ENCODE measurements around the gene SIRT2. TPM values are rescaled to one million over a fixed set of nuclear protein-coding genes. Genes with fewer than 3 reads are reported as not detected.
A peak's percentile ranks its signal among the peaks of the same experiment; 100 is the strongest.

The SIRT2 gene
- total and polyA plus RNA-seq, 2 of the 13 experiments (the other 11 are each of a cell fraction or from before 2014, with no cell fraction given) = 22.3 to 26.1 TPM

DNA sequence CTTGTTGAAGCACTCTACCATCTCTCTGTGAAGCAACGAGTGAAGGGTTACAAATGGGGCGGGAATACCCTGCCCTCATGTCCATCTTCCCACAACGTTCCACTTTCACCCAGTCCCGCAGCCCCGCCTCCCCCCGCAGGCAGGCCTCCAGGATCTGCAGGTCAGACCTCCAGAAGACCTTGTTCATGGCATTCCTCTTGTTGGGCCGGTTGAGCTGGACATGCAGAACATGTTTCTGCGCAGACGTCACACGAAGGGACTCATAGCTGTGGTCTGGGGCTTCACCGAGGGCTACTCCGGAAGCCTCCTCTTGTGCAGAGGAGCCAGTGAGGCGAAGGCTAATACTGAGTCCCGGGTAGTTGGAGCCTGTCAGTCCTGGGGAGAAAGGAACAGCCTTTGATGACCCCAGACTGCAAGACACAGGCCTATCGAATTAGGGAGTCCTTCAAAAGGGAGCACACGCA lies 68.2 kb downstream of the SIRT2 start (continued):
- TF ChIP-seq, protein P1, sequence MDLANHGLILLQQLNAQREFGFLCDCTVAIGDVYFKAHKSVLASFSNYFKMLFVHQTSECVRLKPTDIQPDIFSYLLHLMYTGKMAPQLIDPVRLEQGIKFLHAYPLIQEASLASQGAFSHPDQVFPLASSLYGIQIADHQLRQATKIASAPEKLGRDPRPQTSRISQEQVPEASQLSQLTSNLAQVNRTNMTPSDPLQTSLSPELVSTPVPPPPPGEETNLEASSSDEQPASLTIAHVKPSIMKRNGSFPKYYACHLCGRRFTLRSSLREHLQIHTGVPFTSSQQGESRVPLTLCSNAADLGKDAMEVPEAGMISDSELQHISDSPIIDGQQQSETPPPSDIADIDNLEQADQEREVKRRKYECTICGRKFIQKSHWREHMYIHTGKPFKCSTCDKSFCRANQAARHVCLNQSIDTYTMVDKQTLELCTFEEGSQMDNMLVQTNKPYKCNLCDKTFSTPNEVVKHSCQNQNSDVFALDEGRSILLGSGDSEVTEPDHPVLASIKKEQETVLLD (CRISPR knock-in tag; IDR thresholded peaks at IDR 0.05; ENCODE audit: low read depth) = no peak
- TF ChIP-seq ZNF124 (CRISPR knock-in tag; IDR thresholded peaks at IDR 0.05) (no peak; the same call in 1 of the 2 replicates), ZFP36L2 (CRISPR knock-in tag; IDR thresholded peaks at IDR 0.05) (no peak), POGZ (CRISPR knock-in tag; IDR thresholded peaks at IDR 0.05) (no peak), HDAC6 (IDR thresholded peaks at IDR 0.05; ENCODE audit: low read depth, low read length) (no peak), ZNF562 (CRISPR knock-in tag; IDR thresholded peaks at IDR 0.05; ENCODE audit: borderline replicate concordance) (no peak), TRIM24 (CRISPR knock-in tag; IDR thresholded peaks at IDR 0.05) (no peak), ARID2 (CRISPR knock-in tag; IDR thresholded peaks at IDR 0.05; ENCODE audit: borderline replicate concordance) (no peak), ZNF703 (CRISPR knock-in tag; IDR thresholded peaks at IDR 0.05; ENCODE audit: borderline replicate concordance) (no peak; the same call in 1 of the 2 replicates), ZNF616 (CRISPR knock-in tag; IDR thresholded peaks at IDR 0.05; ENCODE audit: low read depth) (no peak), FOXP1 (IDR thresholded peaks at IDR 0.05) (no peak), FOXP1 (CRISPR knock-in tag; IDR thresholded peaks at IDR 0.05) (no peak)
- TF ChIP-seq, protein P2, sequence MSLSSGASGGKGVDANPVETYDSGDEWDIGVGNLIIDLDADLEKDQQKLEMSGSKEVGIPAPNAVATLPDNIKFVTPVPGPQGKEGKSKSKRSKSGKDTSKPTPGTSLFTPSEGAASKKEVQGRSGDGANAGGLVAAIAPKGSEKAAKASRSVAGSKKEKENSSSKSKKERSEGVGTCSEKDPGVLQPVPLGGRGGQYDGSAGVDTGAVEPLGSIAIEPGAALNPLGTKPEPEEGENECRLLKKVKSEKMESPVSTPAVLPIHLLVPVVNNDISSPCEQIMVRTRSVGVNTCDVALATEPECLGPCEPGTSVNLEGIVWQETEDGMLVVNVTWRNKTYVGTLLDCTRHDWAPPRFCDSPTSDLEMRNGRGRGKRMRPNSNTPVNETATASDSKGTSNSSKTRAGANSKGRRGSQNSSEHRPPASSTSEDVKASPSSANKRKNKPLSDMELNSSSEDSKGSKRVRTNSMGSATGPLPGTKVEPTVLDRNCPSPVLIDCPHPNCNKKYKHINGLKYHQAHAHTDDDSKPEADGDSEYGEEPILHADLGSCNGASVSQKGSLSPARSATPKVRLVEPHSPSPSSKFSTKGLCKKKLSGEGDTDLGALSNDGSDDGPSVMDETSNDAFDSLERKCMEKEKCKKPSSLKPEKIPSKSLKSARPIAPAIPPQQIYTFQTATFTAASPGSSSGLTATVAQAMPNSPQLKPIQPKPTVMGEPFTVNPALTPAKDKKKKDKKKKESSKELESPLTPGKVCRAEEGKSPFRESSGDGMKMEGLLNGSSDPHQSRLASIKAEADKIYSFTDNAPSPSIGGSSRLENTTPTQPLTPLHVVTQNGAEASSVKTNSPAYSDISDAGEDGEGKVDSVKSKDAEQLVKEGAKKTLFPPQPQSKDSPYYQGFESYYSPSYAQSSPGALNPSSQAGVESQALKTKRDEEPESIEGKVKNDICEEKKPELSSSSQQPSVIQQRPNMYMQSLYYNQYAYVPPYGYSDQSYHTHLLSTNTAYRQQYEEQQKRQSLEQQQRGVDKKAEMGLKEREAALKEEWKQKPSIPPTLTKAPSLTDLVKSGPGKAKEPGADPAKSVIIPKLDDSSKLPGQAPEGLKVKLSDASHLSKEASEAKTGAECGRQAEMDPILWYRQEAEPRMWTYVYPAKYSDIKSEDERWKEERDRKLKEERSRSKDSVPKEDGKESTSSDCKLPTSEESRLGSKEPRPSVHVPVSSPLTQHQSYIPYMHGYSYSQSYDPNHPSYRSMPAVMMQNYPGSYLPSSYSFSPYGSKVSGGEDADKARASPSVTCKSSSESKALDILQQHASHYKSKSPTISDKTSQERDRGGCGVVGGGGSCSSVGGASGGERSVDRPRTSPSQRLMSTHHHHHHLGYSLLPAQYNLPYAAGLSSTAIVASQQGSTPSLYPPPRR (CRISPR knock-in tag; IDR thresholded peaks at IDR 0.05; ENCODE audit: borderline replicate concordance) = peak; percentile 52; the same call in 1 of the 2 replicates
- TF ChIP-seq, protein P3, sequence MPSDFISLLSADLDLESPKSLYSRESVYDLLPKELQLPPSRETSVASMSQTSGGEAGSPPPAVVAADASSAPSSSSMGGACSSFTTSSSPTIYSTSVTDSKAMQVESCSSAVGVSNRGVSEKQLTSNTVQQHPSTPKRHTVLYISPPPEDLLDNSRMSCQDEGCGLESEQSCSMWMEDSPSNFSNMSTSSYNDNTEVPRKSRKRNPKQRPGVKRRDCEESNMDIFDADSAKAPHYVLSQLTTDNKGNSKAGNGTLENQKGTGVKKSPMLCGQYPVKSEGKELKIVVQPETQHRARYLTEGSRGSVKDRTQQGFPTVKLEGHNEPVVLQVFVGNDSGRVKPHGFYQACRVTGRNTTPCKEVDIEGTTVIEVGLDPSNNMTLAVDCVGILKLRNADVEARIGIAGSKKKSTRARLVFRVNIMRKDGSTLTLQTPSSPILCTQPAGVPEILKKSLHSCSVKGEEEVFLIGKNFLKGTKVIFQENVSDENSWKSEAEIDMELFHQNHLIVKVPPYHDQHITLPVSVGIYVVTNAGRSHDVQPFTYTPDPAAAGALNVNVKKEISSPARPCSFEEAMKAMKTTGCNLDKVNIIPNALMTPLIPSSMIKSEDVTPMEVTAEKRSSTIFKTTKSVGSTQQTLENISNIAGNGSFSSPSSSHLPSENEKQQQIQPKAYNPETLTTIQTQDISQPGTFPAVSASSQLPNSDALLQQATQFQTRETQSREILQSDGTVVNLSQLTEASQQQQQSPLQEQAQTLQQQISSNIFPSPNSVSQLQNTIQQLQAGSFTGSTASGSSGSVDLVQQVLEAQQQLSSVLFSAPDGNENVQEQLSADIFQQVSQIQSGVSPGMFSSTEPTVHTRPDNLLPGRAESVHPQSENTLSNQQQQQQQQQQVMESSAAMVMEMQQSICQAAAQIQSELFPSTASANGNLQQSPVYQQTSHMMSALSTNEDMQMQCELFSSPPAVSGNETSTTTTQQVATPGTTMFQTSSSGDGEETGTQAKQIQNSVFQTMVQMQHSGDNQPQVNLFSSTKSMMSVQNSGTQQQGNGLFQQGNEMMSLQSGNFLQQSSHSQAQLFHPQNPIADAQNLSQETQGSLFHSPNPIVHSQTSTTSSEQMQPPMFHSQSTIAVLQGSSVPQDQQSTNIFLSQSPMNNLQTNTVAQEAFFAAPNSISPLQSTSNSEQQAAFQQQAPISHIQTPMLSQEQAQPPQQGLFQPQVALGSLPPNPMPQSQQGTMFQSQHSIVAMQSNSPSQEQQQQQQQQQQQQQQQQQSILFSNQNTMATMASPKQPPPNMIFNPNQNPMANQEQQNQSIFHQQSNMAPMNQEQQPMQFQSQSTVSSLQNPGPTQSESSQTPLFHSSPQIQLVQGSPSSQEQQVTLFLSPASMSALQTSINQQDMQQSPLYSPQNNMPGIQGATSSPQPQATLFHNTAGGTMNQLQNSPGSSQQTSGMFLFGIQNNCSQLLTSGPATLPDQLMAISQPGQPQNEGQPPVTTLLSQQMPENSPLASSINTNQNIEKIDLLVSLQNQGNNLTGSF (CRISPR knock-in tag; IDR thresholded peaks at IDR 0.05) = peak; percentile 78; the same call in 1 of the 2 replicates
- TF ChIP-seq, protein P4, sequence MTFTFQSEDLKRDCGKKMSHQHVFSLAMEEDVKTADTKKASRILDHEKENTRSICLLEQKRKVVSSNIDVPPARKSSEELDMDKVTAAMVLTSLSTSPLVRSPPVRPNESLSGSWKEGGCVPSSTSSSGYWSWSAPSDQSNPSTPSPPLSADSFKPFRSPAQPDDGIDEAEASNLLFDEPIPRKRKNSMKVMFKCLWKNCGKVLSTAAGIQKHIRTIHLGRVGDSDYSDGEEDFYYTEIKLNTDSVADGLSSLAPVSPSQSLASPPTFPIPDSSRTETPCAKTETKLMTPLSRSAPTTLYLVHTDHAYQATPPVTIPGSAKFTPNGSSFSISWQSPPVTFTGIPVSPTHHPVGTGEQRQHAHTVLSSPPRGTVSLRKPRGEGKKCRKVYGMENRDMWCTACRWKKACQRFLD (CRISPR knock-in tag; IDR thresholded peaks at IDR 0.05; ENCODE audit: borderline replicate concordance) = peak; percentile 54
- TF ChIP-seq, protein P5, sequence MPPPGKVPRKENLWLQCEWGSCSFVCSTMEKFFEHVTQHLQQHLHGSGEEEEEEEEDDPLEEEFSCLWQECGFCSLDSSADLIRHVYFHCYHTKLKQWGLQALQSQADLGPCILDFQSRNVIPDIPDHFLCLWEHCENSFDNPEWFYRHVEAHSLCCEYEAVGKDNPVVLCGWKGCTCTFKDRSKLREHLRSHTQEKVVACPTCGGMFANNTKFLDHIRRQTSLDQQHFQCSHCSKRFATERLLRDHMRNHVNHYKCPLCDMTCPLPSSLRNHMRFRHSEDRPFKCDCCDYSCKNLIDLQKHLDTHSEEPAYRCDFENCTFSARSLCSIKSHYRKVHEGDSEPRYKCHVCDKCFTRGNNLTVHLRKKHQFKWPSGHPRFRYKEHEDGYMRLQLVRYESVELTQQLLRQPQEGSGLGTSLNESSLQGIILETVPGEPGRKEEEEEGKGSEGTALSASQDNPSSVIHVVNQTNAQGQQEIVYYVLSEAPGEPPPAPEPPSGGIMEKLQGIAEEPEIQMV (CRISPR knock-in tag; IDR thresholded peaks at IDR 0.05; ENCODE audit: low read depth) = peak; percentile 48; the same call in 1 of the 2 replicates

Data from HepG2 (cell line).